HG03025 (cell line): ENCODE results near the gene CDC5L.

Experiments
- ATAC-seq: cut with Tn5 transposase; IDR thresholded peaks from one replicate; pipeline ENCODE4 v1.9.1; 2021; ENCODE audit warnings: mild to moderate bottlenecking, moderate library complexity; ENCODE audit not compliant: unreplicated experiment, low FRiP score

CDC5L gene

GRCh38 chr6:44373051-44373450 lies 14.5 kb upstream of the CDC5L start:
- no peak for ATAC-seq

GRCh38 chr6:44373787-44374186 lies 13.7 kb upstream of the CDC5L start:
- ATAC-seq, result no peak

GRCh38 chr6:44375071-44375470 lies 12.4 kb upstream of the CDC5L start:
- no peak for ATAC-seq

- ATAC-seq, result no peak
These were observed 10.0 kb upstream of the CDC5L start for GRCh38 chr6:44377484-44377883.

GRCh38 chr6:44377971-44378370 lies 9.5 kb upstream of the CDC5L start:
- ATAC-seq, result no peak

GRCh38 chr6:44381739-44382138 lies 5.8 kb upstream of the CDC5L start:
- ATAC-seq, result no peak

- no peak for ATAC-seq
These were observed 1.1 kb upstream of the CDC5L start for GRCh38 chr6:44386364-44386928.

GRCh38 chr6:44386929-44387345 lies 569 bp upstream of the CDC5L start:
- ATAC-seq, result no peak

- ATAC-seq, result no peak
These were observed 605 bp downstream of the CDC5L start for GRCh38 chr6:44388135-44388487.

- ATAC-seq, result no peak
These were observed 1.4 kb downstream of the CDC5L start for GRCh38 chr6:44388887-44389286.

- no peak for ATAC-seq
These were observed 2.7 kb downstream of the CDC5L start for GRCh38 chr6:44390158-44390683.

GRCh38 chr6:44395501-44395900 lies 8.0 kb downstream of the CDC5L start:
- no peak for ATAC-seq

- no peak for ATAC-seq
These were observed 9.5 kb downstream of the CDC5L start for GRCh38 chr6:44396968-44397367.

GRCh38 chr6:44397424-44398164 lies 10.1 kb downstream of the CDC5L start:
- ATAC-seq, result no peak

- ATAC-seq, result no peak
These were observed 12.5 kb downstream of the CDC5L start for GRCh38 chr6:44399991-44400390.

- ATAC-seq, result no peak
These were observed 13.1 kb downstream of the CDC5L start for GRCh38 chr6:44400572-44400971.

- no peak for ATAC-seq
These were observed 13.6 kb downstream of the CDC5L start for GRCh38 chr6:44401138-44401537.

GRCh38 chr6:44404022-44404714 lies 16.7 kb downstream of the CDC5L start:
- ATAC-seq, result no peak

GRCh38 chr6:44404715-44405099 lies 17.2 kb downstream of the CDC5L start:
- ATAC-seq, result no peak

GRCh38 chr6:44407951-44408670 lies 20.6 kb downstream of the CDC5L start:
- ATAC-seq, result no peak

GRCh38 chr6:44409207-44409794 lies 21.8 kb downstream of the CDC5L start:
- ATAC-seq, result no peak
